Mesenchymal stem cell (in vitro differentiated cells and primary cell): ENCODE results near the gene DLX2.
"Not testable (repeated sequence)": the region's sequence is repeated elsewhere in the genome, so short reads cannot be mapped to it uniquely, and the experiment has no call there.

Source experiments
- DNase-seq: peaks from one replicate; pipeline ENCODE4 v3.0.0-alpha.2; 2013
- H2AFZ ChIP-seq: one replicate; pipeline ENCODE4 v1.6.1; 2013; ENCODE audit warnings: low read depth, mild to moderate bottlenecking, control low read depth, inconsistent platforms, low read length, moderate library complexity
- H2AK5ac ChIP-seq: 2 replicates; pipeline ENCODE4 v1.6.1; 2013; ENCODE audit warnings: low read length, moderate library complexity, mild to moderate bottlenecking, inconsistent platforms; ENCODE audit not compliant: severe bottlenecking
- H2BK120ac ChIP-seq: one replicate; pipeline ENCODE4 v1.6.1; 2013; ENCODE audit warnings: low read depth, mild to moderate bottlenecking, inconsistent platforms, low read length, moderate library complexity
- H2BK12ac ChIP-seq, 2 experiments: one replicate each; pipeline ENCODE4 v1.6.1; 2013; ENCODE audit warnings: inconsistent platforms in 2 of 2, low read length in 2 of 2, mild to moderate bottlenecking in 2 of 2, moderate library complexity in 2 of 2, control low read depth in 1 of 2
- H2BK15ac ChIP-seq: one replicate; pipeline ENCODE4 v1.6.1; 2013; ENCODE audit warnings: mild to moderate bottlenecking, low read depth, inconsistent platforms; ENCODE audit not compliant: poor library complexity, severe bottlenecking
- H2BK5ac ChIP-seq: 2 replicates; pipeline ENCODE4 v1.6.1; 2013; ENCODE audit warnings: low read depth, mild to moderate bottlenecking, low read length, control low read depth, inconsistent platforms; ENCODE audit not compliant: poor library complexity, severe bottlenecking
- H3K14ac ChIP-seq, 2 experiments: one replicate each; pipeline ENCODE4 v1.6.1; 2013; ENCODE audit warnings: inconsistent platforms in 2 of 2, low read length in 2 of 2, control low read depth in 1 of 2, mild to moderate bottlenecking in 1 of 2, moderate library complexity in 1 of 2
- H3K18ac ChIP-seq, 2 experiments: one replicate each; pipeline ENCODE4 v1.6.1; 2013; ENCODE audit warnings: inconsistent platforms in 2 of 2, low read length in 2 of 2, control low read depth in 1 of 2, low read depth in 1 of 2, mild to moderate bottlenecking in 1 of 2
- H3K23ac ChIP-seq, 2 experiments: one replicate each; pipeline ENCODE4 v1.6.1; 2013; ENCODE audit warnings: inconsistent platforms in 2 of 2, low read length in 2 of 2, mild to moderate bottlenecking in 2 of 2, moderate library complexity in 2 of 2, control low read depth in 1 of 2
- H3K27ac ChIP-seq: 2 replicates; pipeline ENCODE4 v1.5.1; 2013; ENCODE audit warnings: mild to moderate bottlenecking, moderate library complexity, low read length, control low read depth, inconsistent platforms; ENCODE audit not compliant: poor library complexity, severe bottlenecking
- H3K27me3 ChIP-seq, 2 experiments: 2 replicates each; pipeline versions ENCODE4 v1.6.1 to v1.7.0; 2013; ENCODE audit warnings: low read length in 2 of 2, mild to moderate bottlenecking in 2 of 2, moderate library complexity in 2 of 2, control low read depth in 1 of 2, inconsistent platforms in 1 of 2; ENCODE audit not compliant: control insufficient read depth in 1 of 2, insufficient read depth in 1 of 2
- H3K36me3 ChIP-seq, 2 experiments: 2 replicates each; pipeline versions ENCODE4 v1.6.1 to v1.7.0; 2013; ENCODE audit warnings: low read length in 2 of 2, control low read depth in 1 of 2, inconsistent platforms in 1 of 2, low read depth in 1 of 2, mild to moderate bottlenecking in 1 of 2; ENCODE audit not compliant: insufficient read depth in 2 of 2, control insufficient read depth in 1 of 2
- H3K4ac ChIP-seq, 2 experiments: one replicate each; pipeline ENCODE4 v1.6.1; 2013; ENCODE audit warnings: inconsistent platforms in 2 of 2, low read length in 2 of 2, mild to moderate bottlenecking in 2 of 2, moderate library complexity in 2 of 2, control low read depth in 1 of 2, low read depth in 1 of 2
- H3K4me1 ChIP-seq: 2 replicates; pipeline ENCODE4 v1.6.1; 2013; ENCODE audit warnings: low read depth, low read length, control low read depth; ENCODE audit not compliant: control insufficient read depth, insufficient read depth
- H3K4me2 ChIP-seq: 2 replicates; pipeline ENCODE4 v1.6.1; 2013; ENCODE audit warnings: low read length, mild to moderate bottlenecking, inconsistent platforms; ENCODE audit not compliant: poor library complexity, severe bottlenecking
- H3K4me3 ChIP-seq, 2 experiments: 2 replicates each; pipeline versions ENCODE4 v1.5.1 to v1.7.0; 2013; ENCODE audit warnings: low read length in 2 of 2, mild to moderate bottlenecking in 2 of 2, control low read depth in 1 of 2, low read depth in 1 of 2; ENCODE audit not compliant: insufficient read depth in 1 of 2
- H3K79me1 ChIP-seq: replicated peaks from 2 replicates; pipeline ENCODE4 v1.6.1; 2013; ENCODE audit warnings: mild to moderate bottlenecking, control low read depth, low read length, inconsistent platforms; ENCODE audit not compliant: poor library complexity, severe bottlenecking
- H3K9ac ChIP-seq: 2 replicates; pipeline ENCODE4 v1.7.0; 2013; ENCODE audit warnings: mild to moderate bottlenecking, low read length, moderate library complexity
- H3K9me3 ChIP-seq: 2 replicates; pipeline ENCODE4 v1.7.0; 2013; ENCODE audit warnings: mild to moderate bottlenecking, low read length; ENCODE audit not compliant: control insufficient read depth
- H4K8ac ChIP-seq: one replicate; pipeline ENCODE4 v1.6.1; 2013; ENCODE audit warnings: inconsistent platforms, mild to moderate bottlenecking, low read length, moderate library complexity
- H4K91ac ChIP-seq: one replicate; pipeline ENCODE4 v1.6.1; 2013; ENCODE audit warnings: mild to moderate bottlenecking, low read length, inconsistent platforms
- WGBS: methylation state at CpG from one replicate; pipeline ENCODE4 v1.1.7; 2013; ENCODE audit warnings: mixed read lengths; 5-methylcytosine and 5-hydroxymethylcytosine counted together

DLX2 gene

GRCh38 chr2:172063446-172063845, 39.3 kb downstream of the DLX2 start:
- H4K8ac ChIP-seq = no peak overlapping the region
- H3K79me1 ChIP-seq = no peaks in the 10 kb centered on the region
- no peak overlapping the region for H3K14ac ChIP-seq
- H2BK12ac ChIP-seq = no peak overlapping the region
- H3K36me3 ChIP-seq = no peaks in the 10 kb centered on the region
- no peak overlapping the region for H2BK5ac ChIP-seq
- H3K27ac ChIP-seq = no peak overlapping the region
- H3K27me3 ChIP-seq = no peaks in the 10 kb centered on the region
- H3K4ac ChIP-seq = no peak overlapping the region
- H3K4me3 ChIP-seq = no peak overlapping the region
- 56% methylated on average over 7 of the region's 9 CpGs for WGBS
- H3K4me2 ChIP-seq = no peak overlapping the region
- no peak overlapping the region for H3K23ac ChIP-seq
- no peak overlapping the region for H3K18ac ChIP-seq
- H2BK120ac ChIP-seq = no peak overlapping the region
- no peak overlapping the region for H2AK5ac ChIP-seq
- H4K91ac ChIP-seq = no peak overlapping the region
- H2BK15ac ChIP-seq = no peak overlapping the region
- no peaks in the 10 kb centered on the region for H3K4me1 ChIP-seq
- no peak overlapping the region for H2AFZ ChIP-seq
- H3K9me3 ChIP-seq = no peaks in the 10 kb centered on the region
- no peak for DNase-seq
- H3K9ac ChIP-seq = no peak overlapping the region

GRCh38 chr2:172062402-172063004, 40.2 kb downstream of the DLX2 start:
- Histone ChIP-seq H2BK15ac (no peak overlapping the region), H3K14ac (no peak overlapping the region), H3K23ac (no peak overlapping the region), H2BK120ac (no peak overlapping the region), H2AFZ (no peak overlapping the region), H3K4ac (no peak overlapping the region), H3K9me3 (no peaks in the 10 kb centered on the region), H2AK5ac (no peak overlapping the region), H3K4me3 (no peak overlapping the region), H3K36me3 (no peaks in the 10 kb centered on the region), H3K4me2 (no peak overlapping the region), H3K9ac (no peak overlapping the region), H2BK12ac (no peak overlapping the region), H3K79me1 (no peaks in the 10 kb centered on the region), H3K4me1 (no peaks in the 10 kb centered on the region), H3K18ac (no peak overlapping the region), H2BK5ac (no peak overlapping the region), H3K27ac (no peak overlapping the region), H3K27me3 (no peaks in the 10 kb centered on the region), H4K91ac (no peak overlapping the region), H4K8ac (no peak overlapping the region)
- no peak for DNase-seq
- 82% methylated on average over 1 of the region's 1 CpG for WGBS

GRCh38 chr2:172060118-172060517, 42.6 kb downstream of the DLX2 start:
- H3K9me3 ChIP-seq, H3K4me2 ChIP-seq, H3K18ac ChIP-seq, H3K27ac ChIP-seq, H3K14ac ChIP-seq, H3K79me1 ChIP-seq, H2AK5ac ChIP-seq, H3K9ac ChIP-seq, H3K27me3 ChIP-seq, H3K36me3 ChIP-seq, H3K23ac ChIP-seq, H3K4ac ChIP-seq, DNase-seq, H3K4me3 ChIP-seq, H2BK15ac ChIP-seq, H2AFZ ChIP-seq, H4K8ac ChIP-seq, H2BK5ac ChIP-seq, H2BK120ac ChIP-seq, H3K4me1 ChIP-seq, H4K91ac ChIP-seq, H2BK12ac ChIP-seq: not testable (repeated sequence)
- 100% methylated on average over 5 of the region's 5 CpGs for WGBS

GRCh38 chr2:172058660-172059059, 44.0 kb downstream of the DLX2 start:
- Histone ChIP-seq H2BK5ac (no peak overlapping the region), H2BK12ac (no peak overlapping the region), H2AK5ac (no peak overlapping the region), H2BK15ac (no peak overlapping the region), H3K18ac (no peak overlapping the region), H3K9ac (no peak overlapping the region), H3K14ac (no peak overlapping the region), H3K4ac (no peak overlapping the region), H3K27ac (no peak overlapping the region), H3K79me1 (peaks cover 3% of the 10 kb centered on the region), H4K91ac (no peak overlapping the region), H3K4me1 (no peaks in the 10 kb centered on the region), H3K4me2 (no peak overlapping the region), H3K27me3 (no peaks in the 10 kb centered on the region), H3K9me3 (no peaks in the 10 kb centered on the region), H3K23ac (no peak overlapping the region), H2BK120ac (no peak overlapping the region), H4K8ac (no peak overlapping the region), H2AFZ (no peak overlapping the region), H3K4me3 (no peak overlapping the region), H3K36me3 (no peaks in the 10 kb centered on the region)
- whole genome bisulfite sequencing = 95% methylated on average over 5 of the region's 5 CpGs
- no peak for DNase-seq
